ENCODE measurements around the gene ABCC4. TPM values are rescaled to one million over a fixed set of nuclear protein-coding genes. Genes with fewer than 3 reads are reported as not detected.

ABCC4 gene
- total and polyA plus RNA-seq, 2 experiments from 2014 or later, result 4.3 to 12.2 TPM

DNA sequence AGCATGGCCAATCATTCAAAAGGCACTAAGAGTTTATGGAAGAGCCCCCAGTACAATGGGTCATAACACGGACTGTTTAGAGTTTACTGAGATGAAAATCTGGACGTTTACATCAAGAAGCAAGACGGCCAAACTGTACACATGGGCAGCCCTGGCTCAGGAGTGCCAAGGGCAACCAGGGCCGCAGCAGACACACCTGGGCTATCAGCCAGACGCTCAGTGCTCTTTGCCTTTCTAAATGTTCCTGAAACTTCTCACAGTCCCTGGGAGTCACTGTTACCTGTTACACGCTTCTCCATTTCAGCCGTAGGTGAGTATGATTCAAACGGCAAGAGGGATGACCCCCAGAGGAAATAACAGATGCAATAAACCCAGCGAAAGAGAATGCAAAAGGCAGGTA is 64.5 kb downstream of the ABCC4 start:
- no peak overlapping the region for H2AFZ ChIP-seq
- H3K27me3 ChIP-seq (ENCODE audit: insufficient read depth), result no peaks in the 10 kb centered on the region
- ATAC-seq (no peak), DNase-seq (ENCODE audit: low spot score) (no peak)
- H3K4me1 ChIP-seq (ENCODE audit: insufficient read depth), result 0 out of 2 replicates have a peak, but pooled peaks cover 4% of the 10 kb centered on the region
- H3K79me2 ChIP-seq (replicated peaks; ENCODE audit: insufficient read depth), result no peaks in the 10 kb centered on the region
- H3K36me3 Mint-ChIP-seq (ENCODE audit: low read depth), result no peaks in the 10 kb centered on the region
- no peaks in the 10 kb centered on the region for H3K36me3 ChIP-seq (ENCODE audit: insufficient read depth)
- no peak overlapping the region for H3K4me3 Mint-ChIP-seq
- TF ChIP-seq ZNF114 (CRISPR knock-in tag; IDR thresholded peaks at IDR 0.05) (no peak), REST (IDR thresholded peaks at IDR 0.05; ENCODE audit: unreplicated experiment) (no peak), STAT1 (IDR thresholded peaks at IDR 0.05; ENCODE audit: unreplicated experiment) (no peak), NANOG (IDR thresholded peaks at IDR 0.05; ENCODE audit: borderline replicate concordance) (no peak), ZNF462 (CRISPR knock-in tag; IDR thresholded peaks at IDR 0.05) (no peak)
- H3K4me3 ChIP-seq, result no peak overlapping the region
- 0 out of 2 replicates have a peak, but pooled peaks cover 3% of the 10 kb centered on the region for H3K9me2 ChIP-seq (ENCODE audit: insufficient read depth)
- no peaks in the 10 kb centered on the region for H3K27me3 Mint-ChIP-seq (ENCODE audit: insufficient read depth, low read depth, poor library complexity)
- H4K20me1 ChIP-seq (replicated peaks; ENCODE audit: insufficient read depth), result no peaks in the 10 kb centered on the region; the same call in 1 of the 2 replicates
- H3K4me1 Mint-ChIP-seq, result peaks cover 7% of the 10 kb centered on the region
- H3F3A ChIP-seq (replicated peaks; ENCODE audit: low read depth), result no peaks in the 10 kb centered on the region
- H3K27ac Mint-ChIP-seq, result no peak overlapping the region
- H3K9me3 Mint-ChIP-seq, result no peaks in the 10 kb centered on the region
- no peak overlapping the region for H3K27ac ChIP-seq (ENCODE audit: low read depth)
- H3K4me2 ChIP-seq, result no peak overlapping the region
